BLaER1 (cell line): ENCODE measurements around the gene PLA2G6.
"Not testable (repeated sequence)": the region's sequence is repeated elsewhere in the genome, so short reads cannot be mapped to it uniquely, and the experiment has no call there.

Experiments
- H3K27ac ChIP-seq: shearing (Covaris generic); formaldehyde crosslinking; 2 replicates; pipeline ENCODE4 v1.8.1; 2022
- H3K27me3 ChIP-seq: shearing (Covaris generic); formaldehyde crosslinking; 2 replicates; pipeline ENCODE4 v1.8.1; 2022
- H3K36me3 ChIP-seq: shearing (Covaris generic); formaldehyde crosslinking; 2 replicates; pipeline ENCODE4 v1.8.1; 2022
- H3K4me1 ChIP-seq: shearing (Covaris generic); formaldehyde crosslinking; 2 replicates; pipeline ENCODE4 v1.8.1; 2022
- H3K4me2 ChIP-seq: shearing (Covaris generic); formaldehyde crosslinking; 2 replicates; pipeline ENCODE4 v1.8.1; 2022
- H3K4me3 ChIP-seq: shearing (Covaris generic); formaldehyde crosslinking; 2 replicates; pipeline ENCODE4 v1.8.1; 2022
- H3K9ac ChIP-seq: shearing (Covaris generic); formaldehyde crosslinking; 2 replicates; pipeline ENCODE4 v1.8.1; 2022
- H3K9me3 ChIP-seq: shearing (Covaris generic); formaldehyde crosslinking; 2 replicates; pipeline ENCODE4 v1.8.1; 2022
- H4K20me1 ChIP-seq: shearing (Covaris generic); formaldehyde crosslinking; 2 replicates; pipeline ENCODE4 v1.8.1; 2022
- Cebpa-rat ChIP-seq: shearing (Covaris generic); IDR thresholded peaks from 2 replicates; pipeline ENCODE4 v1.8.1; 2022

PLA2G6 gene

GRCh38 chr22:38155703-38156102 is 25.9 kb downstream of the PLA2G6 start:
- Histone ChIP-seq H4K20me1 (peaks cover 9% of the 10 kb centered on the region; the same call in 1 of the 2 replicates), H3K36me3 (peaks cover 11% of the 10 kb centered on the region; the same call in 1 of the 2 replicates), H3K4me3 (no peak overlapping the region), H3K4me1 (peaks cover 40% of the 10 kb centered on the region), H3K9me3 (peaks cover 9% of the 10 kb centered on the region; the same call in 1 of the 2 replicates), H3K27me3 (no peaks in the 10 kb centered on the region), H3K27ac (no peak overlapping the region), H3K9ac (no peak overlapping the region), H3K4me2 (no peak overlapping the region)
- no peak for TF ChIP-seq Cebpa-rat

GRCh38 chr22:38154563-38154915 is 27.1 kb downstream of the PLA2G6 start:
- not testable (repeated sequence) for H3K4me3 ChIP-seq
- Histone ChIP-seq H3K4me2 (peak overlapping the region; percentile 30; the same call in 1 of the 2 replicates), H3K4me1 (peaks cover 44% of the 10 kb centered on the region)

GRCh38 chr22:38153821-38154562 is 27.6 kb downstream of the PLA2G6 start:
- Histone ChIP-seq H3K9me3 (peaks cover 9% of the 10 kb centered on the region; the same call in 1 of the 2 replicates), H3K4me3 (no peak overlapping the region), H3K27me3 (no peaks in the 10 kb centered on the region), H3K4me1 (peaks cover 46% of the 10 kb centered on the region), H3K36me3 (peaks cover 11% of the 10 kb centered on the region; the same call in 1 of the 2 replicates), H3K9ac (no peak overlapping the region), H4K20me1 (peaks cover 9% of the 10 kb centered on the region; the same call in 1 of the 2 replicates), H3K4me2 (peak overlapping the region; percentile 30; the same call in 1 of the 2 replicates), H3K27ac (no peak overlapping the region)
- TF ChIP-seq Cebpa-rat: no peak

More at GRCh38 chr22:38154563-38154915, 27.1 kb downstream of the PLA2G6 start:
- not testable (repeated sequence) for H3K27ac ChIP-seq, H3K27me3 ChIP-seq, H3K9ac ChIP-seq, H4K20me1 ChIP-seq, H3K9me3 ChIP-seq
- H3K36me3 ChIP-seq: peaks cover 11% of the 10 kb centered on the region; the same call in 1 of the 2 replicates

GRCh38 chr22:38151126-38151500 is 30.5 kb downstream of the PLA2G6 start:
- H3K36me3 ChIP-seq: peaks cover 11% of the 10 kb centered on the region; the same call in 1 of the 2 replicates
- no peak for TF ChIP-seq Cebpa-rat
- peak overlapping the region; percentile 22 for H3K4me2 ChIP-seq
- no peak overlapping the region for H3K27ac ChIP-seq
- no peak overlapping the region for H3K9ac ChIP-seq
- H3K9me3 ChIP-seq: peaks cover 5% of the 10 kb centered on the region; the same call in 1 of the 2 replicates
- no peaks in the 10 kb centered on the region for H3K27me3 ChIP-seq
- no peak overlapping the region for H3K4me3 ChIP-seq
- H3K4me1 ChIP-seq: peaks cover 67% of the 10 kb centered on the region
- peaks cover 9% of the 10 kb centered on the region; the same call in 1 of the 2 replicates for H4K20me1 ChIP-seq

GRCh38 chr22:38148245-38148644 is 33.4 kb downstream of the PLA2G6 start:
- Histone ChIP-seq H3K27me3 (no peaks in the 10 kb centered on the region), H3K9ac (no peak overlapping the region; the same call in 1 of the 2 replicates), H3K4me3 (peak overlapping the region; percentile 46; the same call in 1 of the 2 replicates), H3K4me2 (peak overlapping the region; percentile 90), H3K27ac (peak overlapping the region; percentile 24; the same call in 1 of the 2 replicates), H3K4me1 (peaks cover 58% of the 10 kb centered on the region), H3K9me3 (no peaks in the 10 kb centered on the region), H4K20me1 (no peaks in the 10 kb centered on the region; the same call in 1 of the 2 replicates), H3K36me3 (peaks cover 29% of the 10 kb centered on the region)
- TF ChIP-seq Cebpa-rat: no peak

- H3K27me3 ChIP-seq, H3K4me2 ChIP-seq, H4K20me1 ChIP-seq, H3K9ac ChIP-seq, H3K4me3 ChIP-seq, H3K27ac ChIP-seq, H3K9me3 ChIP-seq: not testable (repeated sequence)
- peaks cover 34% of the 10 kb centered on the region for H3K36me3 ChIP-seq
- H3K4me1 ChIP-seq: peaks cover 55% of the 10 kb centered on the region
Measured at GRCh38 chr22:38146166-38146565, 35.5 kb downstream of the PLA2G6 start.

GRCh38 chr22:38144025-38144405 is 37.6 kb downstream of the PLA2G6 start:
- Histone ChIP-seq H3K4me2 (no peak overlapping the region), H4K20me1 (no peaks in the 10 kb centered on the region; the same call in 1 of the 2 replicates)

GRCh38 chr22:38142606-38143005 is 39.0 kb downstream of the PLA2G6 start:
- no peak overlapping the region for H3K4me3 ChIP-seq

More at GRCh38 chr22:38144025-38144405, 37.6 kb downstream of the PLA2G6 start:
- Histone ChIP-seq H3K9ac (no peak overlapping the region), H3K4me3 (no peak overlapping the region), H3K27me3 (no peaks in the 10 kb centered on the region), H3K9me3 (no peaks in the 10 kb centered on the region), H3K4me1 (peaks cover 35% of the 10 kb centered on the region), H3K36me3 (peaks cover 52% of the 10 kb centered on the region), H3K27ac (no peak overlapping the region)
- TF ChIP-seq Cebpa-rat: no peak

GRCh38 chr22:38141217-38141973 is 40.2 kb downstream of the PLA2G6 start:
- H3K4me2 ChIP-seq: no peak overlapping the region
- H3K4me1 ChIP-seq: peaks cover 14% of the 10 kb centered on the region
- H3K36me3 ChIP-seq: peaks cover 76% of the 10 kb centered on the region
- H4K20me1 ChIP-seq: no peaks in the 10 kb centered on the region
- H3K27me3 ChIP-seq: no peaks in the 10 kb centered on the region
- no peak overlapping the region for H3K9ac ChIP-seq
- no peak overlapping the region for H3K4me3 ChIP-seq
- no peaks in the 10 kb centered on the region for H3K9me3 ChIP-seq
- no peak overlapping the region for H3K27ac ChIP-seq
- TF ChIP-seq Cebpa-rat: no peak

More at GRCh38 chr22:38142606-38143005, 39.0 kb downstream of the PLA2G6 start:
- H3K9me3 ChIP-seq: no peaks in the 10 kb centered on the region
- no peaks in the 10 kb centered on the region for H4K20me1 ChIP-seq
- H3K36me3 ChIP-seq: peaks cover 66% of the 10 kb centered on the region
- H3K4me1 ChIP-seq: peaks cover 21% of the 10 kb centered on the region
- H3K9ac ChIP-seq: no peak overlapping the region
- H3K27me3 ChIP-seq: no peaks in the 10 kb centered on the region
- H3K27ac ChIP-seq: no peak overlapping the region
- H3K4me2 ChIP-seq: no peak overlapping the region
- TF ChIP-seq Cebpa-rat: no peak

- H3K27me3 ChIP-seq: no peaks in the 10 kb centered on the region
- H3K27ac ChIP-seq: no peak overlapping the region
- H3K9me3 ChIP-seq: no peaks in the 10 kb centered on the region
- TF ChIP-seq Cebpa-rat: no peak
- H3K4me3 ChIP-seq: no peak overlapping the region
- peaks cover 84% of the 10 kb centered on the region for H3K36me3 ChIP-seq
- H3K4me1 ChIP-seq: peaks cover 14% of the 10 kb centered on the region
- no peak overlapping the region for H3K9ac ChIP-seq
- H3K4me2 ChIP-seq: no peak overlapping the region
- H4K20me1 ChIP-seq: no peaks in the 10 kb centered on the region
Measured at GRCh38 chr22:38139901-38140300, 41.7 kb downstream of the PLA2G6 start.
